ENCODE results near the gene CCDC13.

The CCDC13 gene

DNA sequence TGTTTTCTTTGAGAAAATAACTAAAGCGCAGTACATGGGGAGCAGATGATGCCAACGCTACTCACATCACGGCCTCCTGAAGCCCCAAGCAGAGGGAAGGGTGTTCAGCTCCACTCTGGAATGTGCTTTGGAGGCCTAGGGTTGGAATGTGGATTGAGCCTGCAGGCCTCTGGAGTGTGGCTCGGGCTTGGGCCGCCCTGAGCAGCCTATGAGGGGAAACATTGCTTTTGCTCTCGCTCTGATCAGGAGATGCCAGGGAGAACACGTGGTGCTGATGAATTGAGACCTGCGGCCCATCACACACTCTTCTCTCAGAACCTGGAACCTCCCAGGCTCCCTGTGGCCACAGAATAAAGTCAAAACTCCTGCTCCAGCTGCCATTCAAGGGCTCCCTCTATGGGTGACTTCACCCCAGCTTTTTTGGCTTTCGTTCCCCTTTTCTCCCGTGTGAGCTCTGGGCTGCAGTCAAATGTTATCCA lies 23.3 kb downstream of the CCDC13 start:
- DNase-seq, result no peak

DNA sequence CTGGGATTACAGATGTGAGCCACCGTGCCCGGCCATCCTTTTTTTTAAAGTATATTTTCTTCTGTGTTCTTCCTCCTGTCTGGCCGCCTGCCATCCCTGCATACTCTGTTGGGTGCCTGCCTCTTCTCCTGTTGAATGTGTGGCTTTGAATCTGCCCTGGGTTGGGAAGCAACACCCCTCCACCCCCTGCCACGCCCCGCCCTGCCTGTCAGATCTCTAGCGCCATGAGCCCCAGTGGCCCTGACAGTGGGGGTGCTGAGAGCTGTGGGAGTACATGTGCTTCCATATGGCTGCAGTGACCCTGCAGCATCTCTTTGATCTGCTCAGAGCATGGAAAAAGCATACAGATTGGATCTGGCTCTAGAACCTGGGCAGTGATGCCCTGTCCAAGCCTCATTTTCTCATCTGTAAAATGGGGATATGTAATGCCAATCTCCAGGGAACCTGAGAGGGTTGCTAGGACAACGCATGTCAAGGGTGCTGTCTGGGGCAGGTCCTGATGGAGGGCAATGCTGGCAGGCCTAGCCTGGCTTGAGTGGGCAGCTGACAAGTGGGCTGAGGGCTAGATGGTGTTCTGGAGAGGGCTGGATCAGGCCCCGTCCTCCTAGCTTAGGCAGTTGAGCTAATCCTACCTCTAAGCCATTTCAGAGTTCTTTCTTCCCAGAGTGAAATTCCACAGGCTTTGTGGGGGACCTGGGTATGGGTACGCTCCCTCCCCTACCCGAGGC lies 23.9 kb downstream of the CCDC13 start:
- DNase-seq, result no peak

DNA sequence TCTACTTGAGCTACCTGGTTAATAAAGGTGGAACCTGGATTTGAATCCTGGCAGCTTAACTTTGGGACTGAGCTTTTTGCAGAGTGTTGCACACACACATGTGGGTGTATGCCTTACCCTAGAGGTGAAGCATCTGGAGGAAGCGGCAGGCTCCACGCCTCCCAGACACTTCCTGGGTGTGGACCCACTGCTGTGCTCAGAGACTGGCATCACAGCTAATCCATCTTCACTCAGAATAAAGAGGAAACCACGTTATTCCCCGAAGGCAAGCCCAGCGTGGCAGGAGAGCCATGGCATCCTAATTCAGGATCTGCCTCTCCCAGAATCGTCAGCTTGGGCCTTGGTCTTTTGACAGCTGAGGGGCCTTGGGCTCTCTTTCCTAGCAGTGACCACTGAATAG lies 25.5 kb downstream of the CCDC13 start:
- DNase-seq, result no peak

DNA sequence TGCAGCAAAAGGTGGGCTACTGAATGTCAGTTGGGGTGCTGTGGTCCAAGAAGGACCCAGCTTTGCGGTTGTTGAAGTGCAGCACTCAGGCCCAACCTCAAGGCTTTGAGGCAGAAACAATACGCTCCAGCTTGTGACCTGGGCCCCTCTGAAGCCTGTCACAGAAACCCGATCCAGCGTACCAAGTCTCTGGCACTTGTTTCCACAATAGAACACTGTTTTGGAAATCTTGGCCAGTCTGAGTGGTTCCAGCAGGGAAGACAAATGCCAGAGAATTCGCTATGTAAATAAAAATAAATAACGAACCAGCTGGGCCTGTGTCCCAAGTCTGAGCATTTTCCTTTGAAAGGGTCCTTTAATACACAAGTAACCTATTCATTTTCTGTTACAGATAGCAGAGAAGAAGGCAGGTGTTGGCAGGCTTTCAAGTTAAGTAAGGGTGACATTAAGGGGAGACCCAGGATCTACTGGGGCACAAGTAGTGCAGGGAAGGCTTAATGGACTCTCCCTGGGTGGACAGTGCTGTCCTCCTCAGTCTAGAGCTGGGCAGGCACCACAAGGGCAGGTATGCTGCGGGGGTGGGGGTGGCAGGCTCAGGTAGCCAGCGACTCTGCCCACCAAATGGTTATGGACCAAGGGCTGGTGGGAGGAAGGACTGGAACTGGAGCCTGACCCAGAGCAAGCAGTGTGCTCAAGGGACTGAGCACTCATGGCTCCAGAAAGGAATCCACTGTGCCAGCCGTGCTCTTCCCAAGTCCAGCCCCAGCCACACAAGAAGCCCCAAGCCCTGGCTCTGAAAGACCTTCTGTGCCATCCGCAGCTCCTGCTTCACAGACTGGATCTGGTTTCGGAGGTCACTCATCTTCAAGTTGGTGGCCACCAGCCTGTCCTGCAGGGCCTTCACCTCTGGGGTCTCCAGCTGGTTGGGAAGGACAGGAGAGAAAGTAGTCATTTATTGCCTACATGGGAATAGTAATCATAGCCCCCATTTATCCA lies 26.3 kb downstream of the CCDC13 start:
- DNase-seq, result no peak

DNA sequence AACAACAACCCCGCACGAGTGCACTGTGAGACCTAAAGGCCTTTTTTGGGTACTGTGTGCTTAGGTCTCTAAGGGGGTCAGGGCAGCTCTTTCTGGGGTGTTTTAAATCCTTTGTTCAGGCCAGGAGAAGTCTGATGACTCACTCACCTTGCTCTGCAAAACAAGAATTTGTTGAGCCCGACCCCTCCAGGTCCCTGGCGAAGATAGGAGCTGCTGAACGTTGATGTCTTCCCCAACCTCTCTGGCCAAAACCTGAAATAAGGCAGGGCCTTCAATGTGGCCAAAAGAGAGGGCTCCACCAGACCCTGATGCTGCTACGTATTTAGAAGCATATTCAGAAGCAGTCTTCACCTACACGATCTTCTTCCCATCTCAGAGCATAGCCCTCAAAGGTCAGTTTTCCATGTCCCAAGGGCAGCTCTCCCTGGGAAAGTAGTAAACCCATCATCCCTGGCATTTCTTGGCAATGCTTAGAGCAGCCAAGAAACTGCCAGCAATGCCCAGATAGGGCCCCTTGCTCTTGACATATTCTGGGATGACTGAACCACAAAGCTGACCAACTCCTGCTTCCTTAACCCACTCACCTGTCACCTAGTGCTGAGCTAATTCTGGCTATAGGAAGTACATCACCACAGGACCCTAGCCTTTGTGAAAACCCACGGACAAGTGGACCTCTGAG lies 27.1 kb downstream of the CCDC13 start:
- no peak for DNase-seq

DNA sequence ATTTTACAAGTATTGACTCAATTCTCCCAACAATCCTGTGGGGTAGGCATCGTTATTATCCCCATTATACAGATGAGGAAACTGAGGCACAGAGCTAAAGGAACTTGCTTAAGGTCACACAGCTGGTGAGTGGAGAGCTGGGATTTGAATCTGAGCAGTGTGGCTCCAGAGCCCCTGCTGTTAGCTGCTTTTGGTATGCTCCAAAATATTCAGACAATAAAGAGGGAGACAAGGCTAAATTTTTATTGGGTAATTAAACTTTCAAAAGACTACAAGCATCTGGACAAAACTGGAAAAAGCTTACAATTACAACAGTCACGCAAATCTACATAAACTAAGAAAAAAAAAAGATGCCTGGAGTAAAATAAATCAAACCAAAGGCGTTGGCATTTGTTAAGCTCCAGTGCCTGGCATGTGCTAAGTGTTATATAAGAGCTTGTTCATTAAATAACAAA lies 27.7 kb downstream of the CCDC13 start:
- no peak for DNase-seq

DNA sequence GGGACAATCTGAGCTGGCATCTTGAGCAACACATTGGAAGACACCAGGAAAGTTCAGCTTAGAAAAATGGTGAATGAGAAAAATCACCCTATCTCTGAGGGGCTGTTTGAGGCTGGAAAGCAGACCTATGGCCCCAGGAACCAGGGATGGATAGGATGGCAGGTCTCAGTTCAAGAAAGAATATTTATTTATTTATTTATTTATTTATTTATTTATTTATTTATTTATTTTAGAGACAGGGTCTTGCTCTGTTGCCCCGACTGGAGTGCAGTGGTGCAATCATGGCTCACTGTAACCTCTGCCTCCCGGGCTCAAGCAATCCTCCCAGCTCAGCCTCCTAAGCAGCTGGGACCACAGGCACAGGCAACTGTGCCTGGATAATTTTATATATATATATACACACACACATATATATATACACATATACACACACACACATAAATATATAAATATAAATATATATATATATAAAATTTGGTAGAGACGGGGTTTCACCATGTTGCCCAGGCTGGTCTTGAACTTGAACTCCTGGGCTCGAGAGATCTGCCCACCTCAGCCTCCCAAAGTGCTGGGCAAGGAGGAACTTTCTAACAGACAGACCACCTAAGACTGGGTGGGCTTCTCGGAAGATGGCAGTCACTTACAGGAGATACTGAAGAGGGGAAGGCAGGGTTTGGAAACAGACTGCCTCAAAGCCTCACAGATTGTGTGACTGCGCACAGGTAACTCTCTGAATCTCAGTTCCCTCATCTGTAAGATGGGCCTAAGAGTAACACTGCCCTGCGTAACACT lies 29.7 kb downstream of the CCDC13 start:
- DNase-seq, result no peak

DNA sequence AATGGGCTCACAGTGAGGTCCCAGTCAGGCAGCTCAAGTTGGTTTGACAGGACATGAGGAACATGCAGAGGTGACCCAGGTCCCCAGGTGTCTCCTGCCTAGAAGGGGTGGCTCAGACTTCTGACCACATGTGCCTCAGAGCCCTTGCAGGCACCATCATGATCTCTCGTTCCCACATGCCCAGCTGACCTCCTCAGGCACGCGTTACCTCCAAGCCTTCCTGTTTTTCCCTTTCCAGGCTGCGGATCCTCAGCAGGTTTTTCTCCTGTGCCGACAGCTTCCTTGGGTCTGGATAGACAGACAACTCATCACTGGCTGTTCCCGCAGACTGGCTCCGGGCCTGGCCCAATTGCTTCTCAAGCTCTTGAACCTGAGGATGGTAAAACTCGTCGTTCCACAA lies 30.4 kb downstream of the CCDC13 start:
- DNase-seq, result no peak

DNA sequence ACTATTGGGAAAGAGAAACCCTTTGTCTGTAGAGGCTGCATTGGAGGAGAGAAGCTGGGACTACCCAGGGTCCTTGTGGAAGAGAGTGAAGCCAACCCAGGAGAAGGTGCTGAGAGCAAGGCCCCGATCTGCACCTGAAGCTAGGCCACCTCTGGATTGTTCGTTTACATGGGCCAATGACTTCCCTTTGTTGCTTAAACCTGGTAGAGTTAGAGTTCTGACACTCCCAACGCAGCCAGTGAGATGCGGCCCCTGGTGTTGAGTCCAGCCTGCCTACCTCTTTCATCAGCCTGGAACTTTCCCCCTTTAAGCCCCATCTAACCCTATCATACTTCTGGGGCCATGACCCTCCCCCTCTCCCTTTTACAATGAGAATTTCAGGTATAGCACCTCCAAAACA lies 30.8 kb downstream of the CCDC13 start:
- no peak for DNase-seq

DNA sequence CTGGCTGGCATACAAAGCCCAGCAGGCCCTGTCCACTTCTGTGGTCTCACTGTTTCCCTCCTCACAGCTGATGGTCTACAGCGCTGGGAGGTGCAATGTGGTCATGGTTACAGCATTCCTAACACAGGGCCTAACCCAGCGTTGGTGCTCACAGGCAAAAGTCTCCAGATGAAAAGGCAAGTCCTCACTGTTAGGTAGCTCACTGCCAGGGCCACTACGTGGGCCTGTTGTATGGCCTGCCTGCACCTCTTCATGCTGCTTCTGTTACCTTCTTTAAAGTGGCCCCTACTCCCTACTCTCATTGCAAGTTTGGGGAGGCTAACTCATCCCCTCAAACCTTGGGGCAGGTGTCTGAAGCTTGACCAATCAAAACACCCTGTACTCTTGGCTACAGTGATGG lies 31.3 kb downstream of the CCDC13 start:
- DNase-seq, result no peak

DNA sequence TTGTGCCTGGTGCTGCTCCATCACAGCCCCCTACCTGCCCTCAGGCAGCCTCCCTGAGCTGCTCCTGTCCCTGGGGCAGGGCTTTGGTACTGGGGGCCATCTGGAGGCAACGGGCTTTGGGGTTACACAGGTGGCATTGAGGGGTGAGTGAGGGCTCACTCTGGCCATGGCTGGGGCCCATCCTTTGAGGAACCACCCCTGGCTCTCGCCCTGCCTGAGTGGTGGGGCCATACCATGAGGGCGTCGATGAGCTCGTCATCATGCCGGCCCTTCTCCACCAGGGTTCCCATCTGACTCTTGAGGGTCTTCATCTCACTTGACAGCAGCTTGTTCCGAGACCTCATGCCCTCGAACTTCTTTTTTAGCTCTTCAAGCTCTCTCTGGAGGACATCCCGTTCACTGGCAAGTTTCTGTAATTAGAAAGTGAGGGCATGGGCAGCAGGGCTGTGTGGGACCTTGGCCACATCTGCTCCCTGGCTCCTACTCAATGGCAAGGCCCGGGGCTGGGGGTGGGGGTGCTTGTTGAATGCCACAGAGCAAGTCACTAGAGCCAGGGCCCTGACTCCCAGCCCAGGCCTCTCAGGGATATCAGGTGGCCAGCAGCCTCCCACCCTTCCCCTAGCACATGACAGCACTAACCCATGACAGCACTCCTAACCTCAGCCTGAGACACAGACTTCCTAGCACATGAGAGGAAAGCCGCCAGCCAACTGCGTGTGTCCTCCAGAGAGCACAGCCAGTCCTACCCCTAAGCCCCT lies 33.5 kb downstream of the CCDC13 start:
- DNase-seq, result no peak

DNA sequence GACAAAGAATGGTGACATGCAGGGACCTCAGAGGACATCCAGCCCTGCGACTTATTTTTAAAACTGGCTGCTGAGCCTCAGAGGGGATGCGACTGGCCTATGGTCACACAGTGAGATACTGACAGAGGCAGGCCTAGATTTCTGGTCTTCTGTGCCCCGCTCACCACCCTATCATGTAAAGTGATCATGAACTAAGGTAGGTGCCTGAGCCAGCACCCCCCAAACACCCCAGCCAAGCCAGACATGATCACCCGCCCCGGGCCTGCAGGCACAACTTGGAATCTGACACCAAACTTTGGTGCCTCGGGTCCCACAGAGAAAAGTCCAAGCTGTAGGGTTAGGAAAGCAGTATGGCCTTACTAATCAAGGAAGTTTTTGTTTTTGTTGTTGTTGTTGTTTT lies 36.5 kb downstream of the CCDC13 start:
- no peak for DNase-seq

DNA sequence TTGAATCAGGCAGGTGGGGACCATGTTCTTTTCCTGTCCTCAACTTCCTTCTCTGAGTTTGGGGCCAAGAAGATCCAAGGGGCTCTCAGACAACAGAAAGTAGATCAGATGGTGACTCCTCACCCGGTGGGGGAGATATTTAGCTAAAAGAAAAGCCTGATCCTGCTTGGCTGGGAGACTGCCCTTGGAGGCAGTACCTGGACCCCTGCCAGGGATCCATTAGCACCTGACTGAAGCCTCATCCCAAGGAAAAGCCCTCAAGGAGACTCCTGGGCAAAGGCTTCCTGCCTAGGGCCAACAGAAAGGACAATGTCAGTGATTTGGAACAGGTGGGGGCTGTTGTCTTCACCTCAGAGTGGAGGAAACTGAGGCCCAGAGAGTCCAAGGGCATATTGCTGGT lies 37.0 kb downstream of the CCDC13 start:
- no peak for DNase-seq

DNA sequence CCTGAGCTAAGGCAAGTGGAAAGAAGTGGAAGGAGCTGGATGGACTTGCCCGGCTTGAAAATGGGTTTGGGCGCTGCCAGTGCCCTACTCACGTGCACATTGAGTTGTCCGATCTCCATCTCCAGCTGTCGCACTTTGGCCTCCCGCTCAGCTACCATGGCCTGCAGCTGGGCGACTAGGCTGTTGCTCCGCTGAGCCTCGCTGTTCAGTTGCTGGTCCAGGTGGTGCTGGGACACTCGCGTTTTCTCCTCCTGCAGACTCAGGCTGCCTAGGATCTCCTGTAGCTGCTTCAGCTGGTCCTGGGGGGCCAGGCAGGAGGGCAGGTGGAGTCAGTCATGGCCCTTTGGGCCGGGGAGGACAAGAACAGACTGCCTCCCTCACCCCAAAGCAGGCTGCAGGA lies 37.4 kb downstream of the CCDC13 start:
- DNase-seq, result no peak

DNA sequence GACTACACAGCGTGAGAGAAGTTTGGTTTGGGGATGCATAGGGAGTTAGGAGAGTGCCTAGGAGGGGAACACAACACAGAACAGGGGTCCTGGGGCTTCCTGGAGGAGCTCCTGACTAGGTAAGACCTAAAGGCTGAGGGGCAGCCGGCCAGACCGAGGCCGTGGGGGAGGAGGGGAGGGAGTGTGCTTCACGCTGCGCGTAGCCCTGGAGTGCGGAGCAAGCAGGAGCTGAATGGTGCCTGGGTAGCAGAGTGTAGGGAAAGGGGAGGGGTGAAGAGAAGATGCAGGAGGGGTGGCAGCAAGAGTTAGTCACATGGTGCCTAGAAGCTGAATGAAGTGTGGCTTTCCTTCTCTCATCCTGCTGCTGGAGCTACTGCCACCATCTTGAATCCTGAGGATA lies 38.0 kb downstream of the CCDC13 start:
- no peak for DNase-seq

DNA sequence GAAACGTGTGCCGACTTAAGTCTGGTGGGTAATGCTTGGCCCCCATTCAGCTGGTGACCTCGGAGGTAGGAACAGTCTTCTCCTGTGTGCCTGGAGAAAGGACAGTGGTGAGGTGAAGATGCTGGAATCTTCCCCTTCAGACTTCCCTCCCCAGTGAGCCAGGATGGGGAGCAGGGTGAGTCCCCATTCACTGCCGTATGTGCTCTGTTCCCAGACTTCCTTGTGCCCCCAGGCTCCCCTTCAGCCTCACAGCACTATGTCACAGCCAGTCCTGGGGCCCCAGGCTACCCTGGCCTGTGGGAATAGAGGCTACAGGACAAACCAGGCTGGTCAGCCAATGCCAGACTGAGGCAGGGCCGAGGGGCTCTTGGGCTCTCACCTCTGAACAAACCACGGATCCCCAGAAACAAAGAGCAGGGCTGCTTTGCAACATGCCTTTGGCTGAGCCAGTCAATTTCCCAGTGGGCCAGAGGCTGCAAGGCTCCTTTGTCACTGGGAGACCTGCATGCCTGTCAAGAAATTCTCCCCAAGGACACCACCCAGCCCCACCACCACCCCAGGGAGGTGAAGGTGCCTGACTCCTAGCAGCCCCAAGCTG lies 38.7 kb downstream of the CCDC13 start:
- no peak for DNase-seq

DNA sequence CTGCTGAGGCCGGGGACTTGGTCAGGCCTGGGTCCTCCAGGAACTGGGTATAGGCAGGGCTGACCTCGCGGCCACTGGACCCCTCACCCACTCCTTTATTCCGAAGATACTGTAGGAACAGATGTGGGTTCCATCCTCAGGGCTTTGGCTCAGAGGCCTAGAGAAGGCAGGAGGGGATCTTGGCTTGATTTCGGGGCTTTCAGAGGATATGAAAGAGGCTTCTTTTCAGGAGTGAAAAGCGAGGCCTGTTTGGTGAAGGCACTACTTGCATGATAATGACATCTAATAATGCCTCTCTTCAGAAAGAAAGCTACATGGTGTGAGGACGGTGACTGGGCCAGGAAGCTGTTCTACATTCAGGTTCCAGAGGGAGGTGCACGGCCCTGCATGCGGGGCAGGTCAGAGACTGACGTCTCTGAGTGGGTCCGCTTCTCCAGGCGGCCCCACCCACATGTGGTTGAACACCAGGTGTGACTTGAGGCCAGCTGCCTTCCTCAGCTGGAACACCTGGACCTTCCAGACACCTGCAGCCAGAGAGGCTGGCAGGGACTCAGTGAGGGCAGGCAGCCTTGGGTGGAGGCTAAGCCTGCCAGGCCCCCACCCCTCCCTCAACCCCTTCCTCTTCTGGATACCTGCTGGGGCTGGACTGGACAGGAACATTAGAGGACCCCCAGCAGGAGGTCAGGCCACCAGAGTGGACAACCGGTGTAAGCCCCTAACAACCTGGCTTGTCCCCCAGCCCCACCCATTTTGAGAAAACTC lies 39.4 kb downstream of the CCDC13 start:
- DNase-seq, result no peak

DNA sequence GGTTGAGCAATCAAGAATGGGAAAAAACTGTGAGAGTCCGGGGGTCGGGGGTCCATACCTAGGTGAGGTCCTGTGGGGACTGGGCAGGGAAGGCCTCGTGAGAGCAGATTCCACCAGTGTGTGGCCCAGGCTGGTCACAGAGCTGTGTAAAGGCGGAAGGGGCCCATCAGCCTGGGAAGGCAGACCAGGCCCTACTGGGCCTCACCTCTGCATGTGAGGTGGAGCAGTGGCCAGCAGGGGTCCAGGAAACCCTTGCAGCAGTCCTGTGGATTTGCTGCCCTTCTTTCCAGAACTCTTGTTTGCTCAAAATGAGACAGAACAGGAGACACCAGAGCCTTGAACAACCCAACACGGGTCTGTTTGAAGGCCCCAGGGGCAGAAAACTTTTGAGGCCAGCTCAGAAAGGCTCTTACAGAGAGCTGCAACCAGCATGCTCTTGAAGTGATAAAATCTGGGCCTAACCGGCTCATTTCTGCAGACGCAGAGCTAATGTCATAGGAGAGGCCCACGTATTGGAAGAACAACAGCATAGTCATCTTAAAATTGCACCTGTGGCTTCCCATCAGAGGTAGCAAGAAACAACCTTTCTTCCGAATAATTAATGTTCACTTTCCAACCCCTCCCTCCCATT lies 40.1 kb downstream of the CCDC13 start:
- no peak for DNase-seq

DNA sequence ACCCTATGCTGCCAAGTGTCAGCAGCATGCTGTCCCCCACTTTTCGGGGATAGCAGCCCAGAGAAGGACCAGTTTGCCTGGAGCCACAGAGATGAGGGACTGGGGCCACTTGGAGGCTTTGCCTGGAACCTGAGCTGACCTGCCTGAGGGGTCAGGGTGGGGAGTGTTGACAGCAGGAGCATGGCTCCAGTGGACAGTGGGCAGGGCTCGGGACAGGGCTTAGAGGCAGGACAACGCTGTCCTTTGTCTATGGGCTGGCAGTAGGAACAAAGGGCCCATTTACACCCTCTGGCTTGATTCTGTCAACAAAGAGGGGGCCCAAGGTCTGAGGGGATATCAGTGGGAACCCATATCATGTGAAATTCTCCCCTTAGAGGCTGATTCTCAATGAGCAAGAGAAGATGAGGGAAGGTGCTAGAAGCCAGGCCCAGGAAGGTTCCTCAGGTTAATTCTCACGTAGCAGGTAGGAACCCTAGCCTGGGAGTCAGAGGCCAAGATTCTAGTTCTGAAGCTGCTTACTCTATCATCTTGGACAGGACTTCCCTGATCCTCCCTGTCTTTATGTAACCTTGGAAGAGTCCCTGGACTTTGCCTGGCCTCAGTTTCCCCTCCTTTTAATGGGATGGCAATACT lies 40.7 kb downstream of the CCDC13 start:
- no peak for DNase-seq
